ENCODE data around the gene CAMKK2.
"Not testable (repeated sequence)": the region's sequence is repeated elsewhere in the genome, so short reads cannot be mapped to it uniquely, and the experiment has no call there.

Gene CAMKK2

GRCh38 chr12:121202407-121203355 is 93.8 kb downstream of the CAMKK2 start:
- no peaks in the 10 kb centered on the region for H3K36me3 ChIP-seq (ENCODE audit: insufficient read depth, insufficient read length, low read length)
- no peaks in the 10 kb centered on the region for H3K9me3 ChIP-seq (ENCODE audit: insufficient read depth, low read length)
- no peak overlapping the region for H3K4me3 ChIP-seq (ENCODE audit: insufficient read length, low read depth)
- no peaks in the 10 kb centered on the region for H3K4me1 ChIP-seq (ENCODE audit: insufficient read depth, insufficient read length)
- no peak for DNase-seq (ENCODE audit: low read depth, low spot score)
- no peak overlapping the region for H3K9ac ChIP-seq (ENCODE audit: insufficient read length, low read depth)
- TF ChIP-seq YY1 (IDR thresholded peaks at IDR 0.05; ENCODE audit: insufficient read depth, insufficient read length) = no peak
- no peak for TF ChIP-seq SUZ12 (IDR thresholded peaks at IDR 0.05; ENCODE audit: extremely low read depth, insufficient read depth, insufficient read length)
- no peak for TF ChIP-seq ZNF274 (IDR thresholded peaks at IDR 0.05; ENCODE audit: low read depth, low read length)
- H3K27me3 ChIP-seq (ENCODE audit: insufficient read depth, insufficient read length) = no peaks in the 10 kb centered on the region

GRCh38 chr12:121201140-121201539 is 95.4 kb downstream of the CAMKK2 start:
- not testable (repeated sequence) for H3K9me3 ChIP-seq (ENCODE audit: insufficient read depth, low read length); H3K4me3 ChIP-seq (ENCODE audit: insufficient read length, low read depth); H3K9ac ChIP-seq (ENCODE audit: insufficient read length, low read depth); H3K27me3 ChIP-seq (ENCODE audit: insufficient read depth, insufficient read length); H3K4me1 ChIP-seq (ENCODE audit: insufficient read depth, insufficient read length); H3K36me3 ChIP-seq (ENCODE audit: insufficient read depth, insufficient read length, low read length); DNase-seq (ENCODE audit: low read depth, low spot score)

GRCh38 chr12:121198949-121199348 is 97.6 kb downstream of the CAMKK2 start:
- no peaks in the 10 kb centered on the region for H3K4me1 ChIP-seq (ENCODE audit: insufficient read depth, insufficient read length)
- no peaks in the 10 kb centered on the region for H3K27me3 ChIP-seq (ENCODE audit: insufficient read depth, insufficient read length)
- no peaks in the 10 kb centered on the region for H3K9me3 ChIP-seq (ENCODE audit: insufficient read depth, low read length)
- H3K4me3 ChIP-seq (ENCODE audit: insufficient read length, low read depth) = no peak overlapping the region
- no peaks in the 10 kb centered on the region for H3K36me3 ChIP-seq (ENCODE audit: insufficient read depth, insufficient read length, low read length)
- TF ChIP-seq ZNF274 (IDR thresholded peaks at IDR 0.05; ENCODE audit: low read depth, low read length) = no peak
- no peak for TF ChIP-seq SUZ12 (IDR thresholded peaks at IDR 0.05; ENCODE audit: extremely low read depth, insufficient read depth, insufficient read length)
- TF ChIP-seq YY1 (IDR thresholded peaks at IDR 0.05; ENCODE audit: insufficient read depth, insufficient read length) = no peak
- no peak overlapping the region for H3K9ac ChIP-seq (ENCODE audit: insufficient read length, low read depth)
- no peak for DNase-seq (ENCODE audit: low read depth, low spot score)

- DNase-seq (ENCODE audit: low read depth, low spot score) = no peak
- H3K4me1 ChIP-seq (ENCODE audit: insufficient read depth, insufficient read length) = no peaks in the 10 kb centered on the region
- H3K9me3 ChIP-seq (ENCODE audit: insufficient read depth, low read length) = no peaks in the 10 kb centered on the region
- H3K27me3 ChIP-seq (ENCODE audit: insufficient read depth, insufficient read length) = no peaks in the 10 kb centered on the region
- H3K9ac ChIP-seq (ENCODE audit: insufficient read length, low read depth) = no peak overlapping the region
- TF ChIP-seq YY1 (IDR thresholded peaks at IDR 0.05; ENCODE audit: insufficient read depth, insufficient read length) (no peak), SUZ12 (IDR thresholded peaks at IDR 0.05; ENCODE audit: extremely low read depth, insufficient read depth, insufficient read length) (no peak), ZNF274 (IDR thresholded peaks at IDR 0.05; ENCODE audit: low read depth, low read length) (no peak)
- no peak overlapping the region for H3K4me3 ChIP-seq (ENCODE audit: insufficient read length, low read depth)
- no peaks in the 10 kb centered on the region for H3K36me3 ChIP-seq (ENCODE audit: insufficient read depth, insufficient read length, low read length)
Measured at GRCh38 chr12:121196902-121197301, 99.6 kb downstream of the CAMKK2 start.

GRCh38 chr12:121191151-121191550 is 105.4 kb downstream of the CAMKK2 start:
- H3K4me1 ChIP-seq (ENCODE audit: insufficient read depth, insufficient read length) = no peaks in the 10 kb centered on the region
- H3K4me3 ChIP-seq (ENCODE audit: insufficient read length, low read depth) = no peak overlapping the region
- H3K9ac ChIP-seq (ENCODE audit: insufficient read length, low read depth) = no peak overlapping the region
- peaks cover 8% of the 10 kb centered on the region; the same call in 1 of the 2 replicates for H3K9me3 ChIP-seq (ENCODE audit: insufficient read depth, low read length)
- H3K36me3 ChIP-seq (ENCODE audit: insufficient read depth, insufficient read length, low read length) = no peaks in the 10 kb centered on the region
- DNase-seq (ENCODE audit: low read depth, low spot score) = no peak
- no peaks in the 10 kb centered on the region for H3K27me3 ChIP-seq (ENCODE audit: insufficient read depth, insufficient read length)
- no peak for TF ChIP-seq SUZ12 (IDR thresholded peaks at IDR 0.05; ENCODE audit: extremely low read depth, insufficient read depth, insufficient read length)
- no peak for TF ChIP-seq ZNF274 (IDR thresholded peaks at IDR 0.05; ENCODE audit: low read depth, low read length)
- TF ChIP-seq YY1 (IDR thresholded peaks at IDR 0.05; ENCODE audit: insufficient read depth, insufficient read length) = no peak

GRCh38 chr12:121190523-121191031 is 105.9 kb downstream of the CAMKK2 start:
- no peak for DNase-seq (ENCODE audit: low read depth, low spot score)
- H3K9ac ChIP-seq (ENCODE audit: insufficient read length, low read depth) = no peak overlapping the region
- TF ChIP-seq SUZ12 (IDR thresholded peaks at IDR 0.05; ENCODE audit: extremely low read depth, insufficient read depth, insufficient read length) = no peak
- no peak for TF ChIP-seq ZNF274 (IDR thresholded peaks at IDR 0.05; ENCODE audit: low read depth, low read length)
- TF ChIP-seq YY1 (IDR thresholded peaks at IDR 0.05; ENCODE audit: insufficient read depth, insufficient read length) = no peak
- H3K27me3 ChIP-seq (ENCODE audit: insufficient read depth, insufficient read length) = no peaks in the 10 kb centered on the region
- H3K4me3 ChIP-seq (ENCODE audit: insufficient read length, low read depth) = no peak overlapping the region
- H3K9me3 ChIP-seq (ENCODE audit: insufficient read depth, low read length) = peaks cover 8% of the 10 kb centered on the region; the same call in 1 of the 2 replicates
- no peaks in the 10 kb centered on the region for H3K4me1 ChIP-seq (ENCODE audit: insufficient read depth, insufficient read length)
- H3K36me3 ChIP-seq (ENCODE audit: insufficient read depth, insufficient read length, low read length) = no peaks in the 10 kb centered on the region

GRCh38 chr12:121189619-121190155 is 106.8 kb downstream of the CAMKK2 start:
- TF ChIP-seq SUZ12 (IDR thresholded peaks at IDR 0.05; ENCODE audit: extremely low read depth, insufficient read depth, insufficient read length) (no peak), YY1 (IDR thresholded peaks at IDR 0.05; ENCODE audit: insufficient read depth, insufficient read length) (no peak), ZNF274 (IDR thresholded peaks at IDR 0.05; ENCODE audit: low read depth, low read length) (no peak)
- no peaks in the 10 kb centered on the region for H3K27me3 ChIP-seq (ENCODE audit: insufficient read depth, insufficient read length)
- H3K36me3 ChIP-seq (ENCODE audit: insufficient read depth, insufficient read length, low read length) = no peaks in the 10 kb centered on the region
- no peak overlapping the region for H3K9ac ChIP-seq (ENCODE audit: insufficient read length, low read depth)
- no peak overlapping the region for H3K4me3 ChIP-seq (ENCODE audit: insufficient read length, low read depth)
- DNase-seq (ENCODE audit: low read depth, low spot score) = no peak
- H3K4me1 ChIP-seq (ENCODE audit: insufficient read depth, insufficient read length) = no peaks in the 10 kb centered on the region
- H3K9me3 ChIP-seq (ENCODE audit: insufficient read depth, low read length) = peaks cover 8% of the 10 kb centered on the region; the same call in 1 of the 2 replicates

Data from NT2/D1 (cell line).